HG02759 (cell line): ENCODE results near the gene SVIL.
A peak's percentile ranks its signal among the peaks of the same experiment; 100 is the strongest.
"Not testable (repeated sequence)": the region's sequence is repeated elsewhere in the genome, so short reads cannot be mapped to it uniquely, and the experiment has no call there.

ENCODE experiments used
- ATAC-seq: cut with Tn5 transposase; IDR thresholded peaks from one replicate; pipeline ENCODE4 v1.9.1; 2021; ENCODE audit warnings: mild to moderate bottlenecking, moderate library complexity; ENCODE audit not compliant: unreplicated experiment

The SVIL gene

DNA sequence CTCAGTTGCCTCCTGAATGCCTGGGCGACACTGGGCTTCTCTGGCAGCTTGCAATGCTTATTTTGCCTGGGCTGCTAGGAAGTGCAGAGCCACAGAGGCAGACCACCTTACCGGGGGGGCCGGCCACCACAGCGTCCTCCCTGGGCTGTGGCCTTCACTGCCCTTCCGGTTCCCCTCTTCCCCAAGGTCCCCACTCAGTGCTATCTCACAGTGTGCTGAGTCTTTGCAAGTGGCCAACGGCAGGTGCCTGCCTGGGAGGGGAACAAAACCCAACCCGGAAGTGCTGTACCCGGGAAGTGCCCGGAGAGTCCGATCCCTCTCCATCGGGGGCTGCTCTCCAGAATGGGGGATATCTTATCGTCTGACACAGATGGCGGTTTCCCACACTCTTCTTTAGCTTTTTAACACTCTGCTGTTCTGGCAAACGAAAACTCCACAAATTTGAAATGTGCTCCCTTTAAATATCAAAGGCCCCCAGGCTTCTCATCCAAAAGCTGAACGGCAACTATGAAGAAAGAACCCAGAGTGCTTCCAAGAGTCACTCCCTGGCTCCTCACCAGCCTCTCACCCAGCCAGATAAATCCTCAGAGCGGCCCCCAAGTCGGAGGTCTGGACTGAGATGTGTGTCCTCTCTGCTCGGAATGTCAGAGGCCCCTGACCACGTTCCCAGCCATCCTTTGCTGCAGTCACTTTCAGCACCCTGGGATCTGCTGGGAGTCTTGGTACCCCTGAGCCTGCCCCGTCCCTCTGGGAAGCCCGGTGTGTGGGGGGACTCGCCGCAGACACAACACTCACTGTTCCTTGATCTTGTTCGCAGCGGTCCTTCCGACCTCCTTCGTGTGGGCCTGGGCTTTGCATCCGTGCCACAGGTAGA is 165.1 kb downstream of the SVIL start:
- ATAC-seq: no peak

GRCh38 chr10:29465384-29465783 is 169.4 kb downstream of the SVIL start:
- no peak for ATAC-seq

GRCh38 chr10:29464671-29465171 is 170.1 kb downstream of the SVIL start:
- ATAC-seq: not testable (repeated sequence)

- no peak for ATAC-seq
Observed at GRCh38 chr10:29461042-29461441, 173.7 kb downstream of the SVIL start.

- not testable (repeated sequence) for ATAC-seq
Observed at GRCh38 chr10:29458190-29458589, 176.6 kb downstream of the SVIL start.

GRCh38 chr10:29455095-29455494 is 179.7 kb downstream of the SVIL start:
- no peak for ATAC-seq

DNA sequence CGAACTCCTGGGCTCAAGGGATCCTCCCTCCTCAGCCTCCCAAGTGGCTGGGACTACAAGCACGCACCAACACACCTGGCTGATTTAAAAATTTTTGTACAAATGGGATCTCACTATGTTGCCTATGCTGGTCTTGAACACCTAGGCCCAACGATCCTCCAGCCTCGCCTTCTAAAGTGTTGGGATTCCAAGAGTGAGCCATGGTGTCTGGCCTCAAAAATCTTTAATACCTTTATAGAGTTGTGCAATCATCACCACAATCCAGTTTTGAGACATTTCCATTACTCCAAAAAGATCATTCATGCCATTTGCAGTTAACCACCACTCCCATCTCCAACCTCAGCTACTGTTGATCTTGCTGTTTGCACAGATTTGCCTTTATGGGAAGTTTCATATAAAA is 180.5 kb downstream of the SVIL start:
- no peak for ATAC-seq

- no peak for ATAC-seq
Observed at GRCh38 chr10:29452546-29452945, 182.2 kb downstream of the SVIL start.

DNA sequence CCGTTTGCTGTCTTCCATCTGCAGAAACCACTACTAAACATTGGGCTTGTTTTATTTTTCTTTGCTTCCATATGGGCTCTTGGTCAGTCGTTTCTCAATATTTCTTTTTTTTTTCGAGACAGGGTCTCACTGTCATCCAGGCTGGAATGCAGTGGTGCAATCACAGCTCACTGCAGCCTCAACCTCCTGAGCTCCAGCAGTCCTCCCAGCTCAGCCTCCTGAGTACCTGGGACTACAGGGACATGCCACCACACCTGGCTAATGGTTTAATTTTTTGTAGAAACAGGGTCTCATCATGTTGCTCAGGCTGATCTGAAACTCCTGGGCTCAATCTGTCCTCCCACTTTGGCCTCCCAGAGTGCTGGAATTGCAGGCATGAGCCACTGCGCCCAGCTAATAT is 182.8 kb downstream of the SVIL start:
- ATAC-seq: no peak

- no peak for ATAC-seq
Observed at GRCh38 chr10:29450405-29450804, 184.4 kb downstream of the SVIL start.

GRCh38 chr10:29448756-29449592 is 185.8 kb downstream of the SVIL start:
- ATAC-seq: peak; percentile 87

DNA sequence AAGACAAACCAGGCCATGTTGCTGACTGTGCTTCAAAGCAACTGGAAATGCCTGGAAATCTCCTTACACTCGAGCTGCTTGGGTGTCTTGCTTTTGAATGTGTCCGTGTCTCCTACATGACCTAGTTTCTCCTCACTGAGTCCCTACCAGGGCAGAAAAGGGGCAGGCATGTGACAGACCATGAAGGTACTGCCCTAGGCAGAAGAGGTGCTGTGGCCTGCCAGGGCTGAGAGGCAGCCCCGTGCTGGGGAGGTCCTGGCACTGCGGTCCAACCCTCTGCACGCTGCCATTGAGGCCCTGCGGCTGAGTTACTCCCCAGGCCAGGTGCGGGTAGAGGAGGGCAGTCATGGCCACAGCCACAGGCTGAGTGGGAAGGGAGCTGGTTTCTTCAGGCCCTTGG is 186.6 kb downstream of the SVIL start:
- ATAC-seq: no peak

- no peak for ATAC-seq
Observed at GRCh38 chr10:29446327-29446726, 188.4 kb downstream of the SVIL start.

DNA sequence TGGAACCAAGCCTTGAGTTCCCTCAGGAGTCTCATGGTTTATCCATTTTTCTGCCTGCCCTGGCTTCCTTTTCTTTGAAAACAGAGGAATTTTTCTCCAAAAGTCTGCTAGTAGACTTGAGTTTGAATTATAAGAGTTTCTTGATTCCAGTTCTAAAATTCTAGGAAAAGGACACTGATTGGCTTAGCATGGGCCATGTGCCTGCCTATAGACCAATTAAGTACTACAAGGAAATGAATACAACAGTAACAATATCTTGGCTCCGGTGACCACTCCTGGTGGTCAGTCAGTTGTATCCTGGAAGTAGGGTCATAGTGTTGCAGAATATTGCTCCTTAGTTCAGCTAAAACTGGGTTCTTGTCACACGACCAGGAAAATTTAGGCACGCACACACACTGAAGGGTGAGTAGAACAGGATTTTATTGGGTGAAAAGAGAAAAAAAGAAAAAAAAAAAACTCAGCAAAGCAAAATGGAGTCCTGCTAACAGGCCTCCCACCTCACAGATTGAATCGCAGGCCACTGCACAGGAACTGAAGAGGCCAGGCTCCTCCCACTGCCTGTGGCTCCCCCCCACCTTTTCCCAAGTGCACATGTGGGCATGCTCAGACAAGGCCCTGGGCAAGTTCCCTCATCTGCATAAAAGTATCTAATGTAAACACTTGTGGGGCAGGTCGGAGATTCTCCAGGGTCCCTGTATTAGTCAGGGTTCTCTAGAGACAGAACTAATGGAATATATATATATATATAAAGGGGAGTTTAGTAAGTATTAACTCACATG is 190.8 kb downstream of the SVIL start:
- ATAC-seq: no peak

GRCh38 chr10:29440981-29441380 is 193.8 kb downstream of the SVIL start:
- ATAC-seq: no peak

DNA sequence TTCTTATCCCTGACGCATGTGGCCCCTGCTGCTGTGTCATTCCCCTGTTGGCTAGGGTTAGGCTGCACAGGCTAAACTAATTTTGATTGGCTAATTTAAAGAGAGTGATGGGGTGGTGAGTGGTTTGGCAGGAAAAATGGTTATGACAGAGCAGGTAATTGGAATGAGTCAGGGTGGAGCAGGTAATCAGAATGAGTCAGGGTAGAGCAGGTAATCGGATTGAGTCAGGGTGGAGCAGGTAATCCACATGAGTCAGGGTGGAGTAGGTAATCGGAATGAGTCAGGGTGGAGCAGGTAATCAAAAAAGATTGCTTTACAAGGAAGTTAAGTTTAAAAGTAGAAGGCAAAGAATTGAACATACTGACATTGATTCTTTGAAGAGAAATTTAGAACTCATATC is 195.8 kb downstream of the SVIL start:
- not testable (repeated sequence) for ATAC-seq

GRCh38 chr10:29438271-29438670 is 196.5 kb downstream of the SVIL start:
- no peak for ATAC-seq

- no peak for ATAC-seq
Observed at GRCh38 chr10:29437871-29438270, 196.9 kb downstream of the SVIL start.

DNA sequence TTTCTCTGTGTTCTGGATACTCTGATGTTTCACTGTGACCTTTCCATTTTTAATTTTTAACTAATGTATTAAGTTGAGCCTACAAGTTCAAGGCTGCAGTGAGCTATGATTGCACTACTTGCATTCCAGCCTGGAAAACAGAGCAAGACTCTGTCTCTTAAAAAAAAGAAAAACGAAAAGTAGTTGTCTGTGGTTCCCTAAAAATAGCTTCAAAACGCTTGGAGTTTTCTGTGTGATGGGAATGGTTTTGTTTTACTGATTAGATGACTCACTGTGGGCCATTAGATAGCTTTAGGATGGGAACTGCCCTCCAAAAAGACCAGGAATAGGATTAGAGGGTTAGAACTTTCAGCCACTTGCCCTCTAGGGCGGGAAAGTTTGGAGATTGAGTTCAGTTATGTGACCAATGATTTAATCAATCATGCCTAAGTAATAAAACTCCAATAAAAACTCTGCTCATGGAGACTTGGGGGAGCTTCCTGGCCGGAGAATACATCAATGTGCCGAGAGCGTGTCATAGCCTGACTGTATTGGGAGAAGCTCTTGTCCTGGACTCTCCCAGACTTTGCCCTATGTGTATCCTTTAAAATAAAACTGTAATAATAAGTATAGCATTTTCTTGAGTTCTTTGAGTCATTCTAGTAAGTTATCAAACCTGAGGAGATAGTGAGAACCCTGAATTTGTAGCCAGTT is 198.8 kb downstream of the SVIL start:
- no peak for ATAC-seq

DNA sequence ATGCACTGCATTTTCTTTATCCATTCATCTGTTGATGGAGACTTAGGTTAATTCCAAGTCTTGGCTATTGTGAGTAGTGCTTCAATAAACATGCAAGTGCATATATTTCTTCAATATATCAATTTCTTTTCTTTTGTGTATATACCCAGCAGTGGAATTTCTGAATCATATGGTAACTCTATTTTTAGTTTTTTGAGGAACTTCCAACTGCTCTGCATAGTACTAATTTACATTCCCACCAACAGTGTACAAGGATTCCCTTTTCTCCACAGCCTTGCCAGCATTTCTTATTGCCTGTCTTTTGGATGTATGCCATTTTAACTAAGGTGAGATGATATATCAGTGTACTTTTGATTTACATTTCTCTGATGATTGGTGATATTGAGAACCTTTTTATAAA is 200.7 kb downstream of the SVIL start:
- ATAC-seq: no peak
